ENCODE measurements around the gene APLP2.

APLP2 gene

DNA sequence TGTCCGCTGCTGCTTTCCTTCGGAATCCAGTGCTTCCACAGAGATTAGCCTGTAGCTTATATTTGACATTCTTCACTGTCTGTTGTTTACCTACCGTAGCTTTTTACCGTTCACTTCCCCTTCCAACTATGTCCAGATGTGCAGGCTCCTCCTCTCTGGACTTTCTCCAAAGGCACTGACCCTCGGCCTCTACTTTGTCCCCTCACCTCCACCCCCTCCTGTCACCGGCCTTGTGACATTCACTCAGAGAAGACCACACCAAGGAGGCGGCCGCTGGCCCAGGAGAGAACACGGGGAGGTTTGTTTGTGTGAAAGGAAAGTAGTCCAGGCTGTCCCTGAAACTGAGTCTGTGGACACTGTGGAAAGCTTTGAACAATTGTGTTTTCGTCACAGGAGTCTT lies 74.4 kb downstream of the APLP2 start:
- DNase-seq (ENCODE audit: low read depth in 2 of 2, low spot score in 1 of 2) = no peak

- DNase-seq (ENCODE audit: low read depth in 2 of 2, low spot score in 1 of 2) = no peak
Measured at GRCh38 chr11:130144861-130145281, 75.2 kb downstream of the APLP2 start.

DNA sequence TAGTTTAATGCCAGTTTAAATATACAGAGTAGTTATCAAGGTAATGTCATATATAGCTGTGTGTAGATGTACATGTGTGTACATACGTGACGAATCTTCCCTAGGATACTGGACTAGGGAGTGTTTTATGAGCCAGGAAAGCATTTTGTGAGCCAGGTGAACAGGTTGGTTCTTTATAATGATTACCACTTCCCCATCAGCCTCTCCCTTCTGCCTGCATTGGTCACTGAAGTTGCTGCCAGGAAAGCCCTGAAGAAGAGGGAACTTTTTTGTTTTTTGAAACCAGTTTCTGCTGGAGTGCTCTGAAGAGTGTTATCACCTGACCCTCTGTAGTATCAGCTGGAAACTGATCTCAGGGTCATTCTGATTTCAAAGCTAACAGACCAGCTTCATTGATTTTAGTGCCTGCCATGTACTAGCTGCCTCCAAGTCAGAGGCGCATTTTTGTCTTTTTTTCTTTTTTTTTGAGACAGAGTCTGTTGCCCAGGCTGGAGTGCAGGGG lies 75.7 kb downstream of the APLP2 start:
- DNase-seq (ENCODE audit: low read depth in 2 of 2, low spot score in 1 of 2) = no peak

GRCh38 chr11:130145975-130146776 lies 76.5 kb downstream of the APLP2 start:
- no peak for DNase-seq (ENCODE audit: low read depth in 2 of 2, low spot score in 1 of 2)

DNA sequence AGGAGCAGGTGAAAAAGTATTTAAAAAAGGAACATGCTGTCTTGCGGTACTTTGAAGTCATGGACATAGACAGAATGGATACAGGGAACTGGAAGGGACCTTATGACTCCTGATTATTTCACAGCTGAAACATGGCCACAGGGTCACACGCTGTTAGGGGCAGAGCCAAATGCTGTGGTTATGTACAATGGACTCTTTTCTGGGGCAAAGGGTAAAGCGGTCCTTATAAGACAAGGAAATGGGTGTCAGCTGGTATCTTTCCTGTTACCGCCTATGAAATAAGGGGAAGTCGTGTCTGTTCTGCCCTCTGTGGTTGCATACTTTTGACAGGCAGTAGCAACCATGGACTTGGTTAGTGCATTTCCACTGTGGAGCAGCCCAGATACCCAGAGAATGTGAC lies 77.1 kb downstream of the APLP2 start:
- no peak for DNase-seq (ENCODE audit: low read depth in 2 of 2, low spot score in 1 of 2)

DNA sequence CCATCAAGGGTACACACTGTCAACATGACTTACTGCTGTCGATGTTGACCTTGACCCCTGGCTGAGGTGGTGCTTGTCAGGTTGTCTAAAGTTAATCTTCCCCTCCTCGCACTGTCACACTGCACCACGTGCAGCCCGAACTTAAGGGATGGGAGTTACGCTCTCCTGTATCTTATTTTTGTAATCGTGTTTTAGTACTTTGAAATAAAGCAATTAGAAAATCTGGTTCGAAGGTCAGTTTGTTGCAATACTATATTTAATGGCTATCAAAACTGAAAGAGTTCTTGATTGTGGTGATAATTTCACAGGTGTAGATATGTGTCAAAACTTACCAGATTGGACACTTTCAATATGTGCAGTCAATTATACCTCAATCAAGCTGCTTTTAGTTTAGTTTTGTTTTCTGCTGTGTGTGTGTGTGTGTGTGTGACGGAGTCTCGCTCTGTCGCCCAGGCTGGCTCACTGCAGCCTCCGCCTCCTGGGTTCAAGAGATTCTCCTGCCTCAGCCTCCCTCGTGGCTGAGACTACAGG lies 79.2 kb downstream of the APLP2 start:
- DNase-seq (ENCODE audit: low read depth in 2 of 2, low spot score in 1 of 2) = no peak

- no peak for DNase-seq (ENCODE audit: low read depth in 2 of 2, low spot score in 1 of 2)
Measured at GRCh38 chr11:130150790-130151189, 81.1 kb downstream of the APLP2 start.

DNA sequence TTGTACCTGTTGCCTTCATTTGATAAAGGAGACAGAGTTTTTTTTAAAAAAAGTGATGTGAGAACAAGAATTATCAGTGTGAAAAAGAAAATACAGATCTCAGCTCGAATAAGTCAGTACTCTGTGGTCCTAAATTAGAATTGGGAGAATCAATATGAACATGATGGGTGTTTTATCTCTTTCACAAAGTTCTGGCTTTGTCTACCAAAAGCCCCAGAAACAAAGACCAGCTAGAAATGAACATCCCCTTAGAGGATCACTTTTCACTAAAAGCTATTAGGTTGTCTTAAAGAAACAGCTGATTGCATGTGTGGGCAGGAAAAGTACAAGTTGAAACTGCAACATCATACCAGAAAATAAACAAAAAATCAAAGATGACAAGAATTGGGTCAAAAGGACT lies 81.5 kb downstream of the APLP2 start:
- DNase-seq (ENCODE audit: low read depth in 2 of 2, low spot score in 1 of 2) = no peak

- DNase-seq (ENCODE audit: low read depth in 2 of 2, low spot score in 1 of 2) = no peak
Measured at GRCh38 chr11:130156108-130157022, 86.7 kb downstream of the APLP2 start.

- DNase-seq (ENCODE audit: low read depth in 2 of 2, low spot score in 1 of 2) = no peak
Measured at GRCh38 chr11:130157101-130157500, 87.4 kb downstream of the APLP2 start.

DNA sequence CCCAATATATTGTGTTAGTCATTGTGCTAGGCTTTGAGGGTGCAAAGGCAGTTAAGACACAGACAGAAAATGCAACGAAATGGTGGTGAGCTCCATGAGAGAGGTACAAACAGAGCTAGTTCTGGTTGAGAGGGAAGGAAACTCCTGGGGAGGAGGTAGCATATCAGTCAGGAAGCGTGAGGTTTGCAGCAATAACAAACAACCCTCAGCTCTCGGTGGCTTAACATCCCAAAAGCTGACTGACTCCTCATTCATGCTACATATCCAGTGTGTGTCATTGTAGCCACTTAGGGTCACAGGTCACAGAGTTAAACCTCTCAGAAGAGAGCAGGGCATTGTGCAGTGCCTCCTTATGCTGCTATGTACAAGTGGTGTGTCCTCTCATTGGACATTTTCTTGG lies 88.1 kb downstream of the APLP2 start:
- DNase-seq (ENCODE audit: low read depth in 2 of 2, low spot score in 1 of 2) = no peak

GRCh38 chr11:130159139-130159538 lies 89.4 kb downstream of the APLP2 start:
- DNase-seq (ENCODE audit: low read depth in 2 of 2, low spot score in 1 of 2) = no peak

GRCh38 chr11:130159657-130160497 lies 90.2 kb downstream of the APLP2 start, which contains the start of gene ST14:
ST14 (plus strand) TSS chr11:130159782; CDS start chr11:130159980, 198 bp downstream.
- DNase-seq (ENCODE audit: low read depth in 2 of 2, low spot score in 1 of 2) = no peak

- no peak for DNase-seq (ENCODE audit: low read depth in 2 of 2, low spot score in 1 of 2)
Measured at GRCh38 chr11:130160498-130161155, 90.9 kb downstream of the APLP2 start.

DNA sequence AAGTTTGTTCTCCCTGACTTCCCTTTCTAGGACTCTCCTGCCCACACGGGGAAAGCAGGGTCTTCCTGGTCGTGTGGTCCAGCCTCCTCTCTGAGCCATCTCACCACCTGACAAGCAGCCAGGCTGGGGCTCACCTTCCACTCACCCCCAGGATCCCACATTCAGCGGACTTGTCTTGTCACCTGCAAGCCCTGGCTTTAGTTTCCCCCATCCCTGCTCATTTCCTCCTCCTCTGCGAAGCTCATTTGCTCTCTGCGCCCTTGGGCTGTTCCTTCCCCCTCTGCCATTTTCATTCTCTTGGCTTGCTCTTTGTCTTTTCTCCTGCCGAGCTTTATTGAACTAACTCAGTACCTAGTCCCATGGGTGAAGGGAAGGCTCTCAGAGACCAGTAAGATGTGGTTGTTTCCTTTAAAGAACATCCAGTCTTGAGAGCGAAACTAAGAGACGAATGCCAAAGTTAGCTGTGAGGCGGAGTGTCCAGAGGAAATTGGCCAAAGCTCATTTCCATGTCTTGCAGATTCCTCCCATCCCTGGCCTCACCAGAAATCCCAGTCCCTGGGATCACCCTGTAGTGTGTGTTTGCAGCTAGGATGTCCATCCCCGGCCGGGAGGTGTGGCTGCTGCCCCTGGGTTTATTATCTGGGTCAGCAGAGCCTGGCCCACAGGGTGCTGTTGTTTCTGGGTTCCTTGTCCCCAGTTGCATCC lies 91.9 kb downstream of the APLP2 start:
- DNase-seq (ENCODE audit: low read depth in 2 of 2, low spot score in 1 of 2) = no peak

GRCh38 chr11:130162733-130163132 lies 93.0 kb downstream of the APLP2 start:
- DNase-seq (ENCODE audit: low read depth in 2 of 2, low spot score in 1 of 2) = no peak

DNA sequence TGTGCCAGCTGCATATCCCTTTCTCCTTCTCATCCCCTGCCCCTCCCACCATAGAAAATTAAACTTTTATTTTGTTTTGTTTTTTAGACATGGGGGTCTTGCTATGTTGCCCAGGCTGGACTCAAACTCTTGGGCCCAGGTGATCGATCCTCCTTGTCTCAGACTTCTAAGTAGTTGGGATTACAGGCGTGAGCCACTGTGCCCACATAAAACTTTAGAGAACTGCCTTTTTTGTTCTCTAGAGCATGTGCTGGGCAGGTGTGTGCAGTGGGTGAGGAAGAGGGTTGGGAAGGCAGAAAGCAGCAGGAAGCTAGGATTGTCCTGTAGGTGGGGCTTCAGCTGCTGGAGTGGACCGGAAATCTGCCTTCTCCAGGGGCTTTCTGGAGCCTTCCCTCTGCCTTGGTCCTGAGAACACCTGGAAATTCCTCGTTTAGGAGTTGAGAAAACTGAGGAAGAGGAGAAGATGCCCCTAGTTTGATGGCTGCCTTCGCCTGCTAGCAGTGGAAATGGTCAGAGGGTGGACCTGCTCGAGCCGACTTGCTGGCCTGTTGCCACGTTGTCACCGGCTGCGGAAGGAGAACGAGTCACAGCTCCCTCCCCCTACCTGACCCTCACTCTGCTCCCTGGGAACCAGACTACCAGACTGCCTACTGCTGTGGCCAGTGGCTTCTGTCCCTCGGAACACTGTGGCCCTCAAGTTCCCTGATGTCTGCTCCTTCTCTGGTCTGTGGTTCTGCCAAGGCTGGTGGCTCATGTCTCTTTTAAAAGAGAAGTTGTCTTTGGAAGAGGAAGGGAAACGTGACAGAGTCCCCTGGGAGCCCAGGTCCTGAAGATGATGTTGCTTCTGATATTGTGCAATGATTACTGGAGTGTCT lies 93.9 kb downstream of the APLP2 start:
- DNase-seq (ENCODE audit: low read depth in 2 of 2, low spot score in 1 of 2) = no peak

- no peak for DNase-seq (ENCODE audit: low read depth in 2 of 2, low spot score in 1 of 2)
Measured at GRCh38 chr11:130164221-130164570, 94.5 kb downstream of the APLP2 start.

Measured in stimulated activated CD8-positive, alpha-beta memory T cell treated with anti-CD3 and anti-CD28 coated beads, Interleukin-4, amount 100 ng/mL, for 1 hour (primary cell).